IPS-NIHi7 (cell line): ENCODE measurements around the gene FBXO5.

Experiments
- DNase-seq: peaks from one replicate; pipeline ENCODE4 v3.0.0; 2012; ENCODE audit warnings: mixed read lengths; ENCODE audit errors: extremely low spot score

Gene FBXO5

GRCh38 chr6:152952045-152952444 is 30.8 kb downstream of the FBXO5 start:
- no peak for DNase-seq

DNA sequence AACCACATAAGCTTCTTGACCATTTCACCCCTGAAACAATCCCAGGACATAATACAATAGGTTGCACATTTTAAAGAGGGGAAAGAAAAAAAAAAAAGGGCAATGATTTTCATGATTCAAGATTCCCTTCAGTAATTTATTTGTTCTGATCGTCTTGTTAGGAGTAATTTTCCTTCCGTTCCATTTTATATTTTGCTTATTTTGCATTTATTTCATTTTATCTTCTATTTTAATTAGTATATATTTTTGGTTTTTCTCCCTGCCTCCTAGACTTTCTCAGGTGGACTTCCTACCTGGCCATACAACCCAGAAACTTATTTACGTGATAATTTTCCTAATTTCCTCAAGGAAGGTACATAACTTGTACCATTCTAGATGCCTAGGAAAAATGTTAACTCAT is 32.6 kb downstream of the FBXO5 start:
- no peak for DNase-seq

DNA sequence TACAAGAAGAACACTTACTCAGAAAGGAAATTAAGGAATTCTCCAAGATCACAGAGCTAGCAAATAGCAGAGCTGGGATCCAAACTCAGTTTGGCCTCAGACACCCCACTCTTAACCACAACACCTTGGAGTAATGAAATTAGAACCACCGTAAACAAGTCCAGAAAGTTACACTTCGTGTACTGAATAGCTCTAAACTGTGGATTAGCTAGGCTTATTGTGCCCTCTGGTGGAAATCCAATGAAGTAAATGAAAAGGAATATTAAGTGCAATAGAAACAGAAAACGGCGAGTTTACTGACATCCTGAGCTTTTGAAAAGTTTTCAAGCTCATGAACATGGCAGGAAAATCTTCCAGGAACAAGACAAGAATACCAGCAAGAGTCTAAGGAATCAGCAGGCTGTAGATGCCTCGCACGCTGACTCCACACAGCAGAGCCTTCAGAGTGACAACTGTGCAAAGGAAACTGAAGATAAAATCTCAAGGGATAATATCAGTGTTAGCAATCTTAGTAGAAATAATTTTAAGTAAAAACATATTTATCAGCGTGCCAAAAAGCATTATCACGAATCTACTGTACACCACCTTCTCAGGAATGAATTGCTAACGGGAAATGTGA is 34.6 kb downstream of the FBXO5 start:
- DNase-seq: peak; percentile 37

- DNase-seq: no peak
Measured at GRCh38 chr6:152946995-152947394, 35.8 kb downstream of the FBXO5 start.

DNA sequence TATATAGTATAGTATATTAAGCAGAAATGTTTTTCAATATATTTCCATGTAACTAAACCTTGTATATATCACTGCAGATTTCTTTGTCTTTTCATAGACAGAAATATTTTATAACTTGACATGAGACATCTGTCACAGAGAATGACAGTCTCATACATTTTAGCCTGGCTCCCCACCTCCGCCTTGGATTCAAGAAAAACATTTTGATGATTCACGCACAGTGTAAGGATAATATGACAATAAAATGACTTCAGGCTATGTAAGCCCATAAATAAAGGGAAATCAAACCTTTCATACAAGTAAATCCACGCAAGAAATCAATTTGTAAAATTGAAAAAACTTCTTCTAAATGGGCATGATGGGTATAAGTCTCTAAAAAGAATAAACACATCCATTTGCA is 36.4 kb downstream of the FBXO5 start:
- DNase-seq: no peak

DNA sequence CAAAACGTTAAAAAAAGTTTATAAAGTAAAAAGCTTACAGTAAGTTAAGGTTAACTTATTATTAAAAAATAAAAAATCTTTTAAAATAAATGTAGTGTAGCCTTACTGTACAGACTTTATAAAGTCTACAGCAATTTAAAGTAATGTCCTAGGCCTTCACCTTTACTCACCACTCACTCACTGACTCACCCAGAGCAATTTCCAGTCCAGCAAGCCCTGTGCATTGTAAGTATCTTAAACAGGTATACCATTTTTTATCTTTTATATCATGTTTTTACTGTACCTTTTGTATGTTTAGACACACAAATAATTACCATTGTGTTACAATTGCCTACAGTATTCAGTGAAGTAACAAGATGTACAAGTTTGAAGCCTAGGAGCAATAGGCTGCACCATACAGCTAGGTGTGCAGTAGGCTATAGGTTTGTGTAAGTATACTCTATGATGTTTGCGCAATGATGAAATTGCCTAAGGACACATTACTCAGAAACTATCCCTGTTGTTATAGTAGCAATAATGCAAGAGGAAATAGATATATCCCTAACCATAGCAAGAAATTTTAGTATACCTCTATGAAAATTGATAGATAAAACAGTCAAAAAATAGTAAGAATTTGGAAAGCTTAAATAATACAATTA is 39.5 kb downstream of the FBXO5 start:
- no peak for DNase-seq

GRCh38 chr6:152942319-152942869 is 40.4 kb downstream of the FBXO5 start:
- no peak for DNase-seq

DNA sequence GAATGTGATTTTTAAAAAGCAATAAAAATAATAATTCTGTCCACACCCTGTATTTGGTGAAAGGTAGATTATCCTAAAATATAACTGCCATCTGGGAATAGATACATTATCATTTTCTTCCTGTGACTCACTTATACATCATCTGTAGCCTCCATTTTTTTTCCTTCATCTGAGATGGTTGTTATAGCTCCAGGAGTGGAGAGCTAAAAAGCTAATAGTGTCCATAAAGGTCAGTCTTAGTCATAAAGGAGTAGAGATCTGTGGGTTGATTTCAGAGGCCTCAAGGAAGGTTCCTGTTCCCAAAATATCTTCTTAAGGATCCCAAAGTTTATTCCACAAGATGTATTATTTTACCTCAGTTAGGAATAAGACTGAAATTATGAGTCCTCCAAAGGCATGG is 41.1 kb downstream of the FBXO5 start:
- DNase-seq: no peak

GRCh38 chr6:152932865-152933264 is 50.0 kb downstream of the FBXO5 start:
- no peak for DNase-seq

- no peak for DNase-seq
Measured at GRCh38 chr6:152922706-152923105, 60.1 kb downstream of the FBXO5 start.
